ENCODE measurements around the gene CDK13.

DNA sequence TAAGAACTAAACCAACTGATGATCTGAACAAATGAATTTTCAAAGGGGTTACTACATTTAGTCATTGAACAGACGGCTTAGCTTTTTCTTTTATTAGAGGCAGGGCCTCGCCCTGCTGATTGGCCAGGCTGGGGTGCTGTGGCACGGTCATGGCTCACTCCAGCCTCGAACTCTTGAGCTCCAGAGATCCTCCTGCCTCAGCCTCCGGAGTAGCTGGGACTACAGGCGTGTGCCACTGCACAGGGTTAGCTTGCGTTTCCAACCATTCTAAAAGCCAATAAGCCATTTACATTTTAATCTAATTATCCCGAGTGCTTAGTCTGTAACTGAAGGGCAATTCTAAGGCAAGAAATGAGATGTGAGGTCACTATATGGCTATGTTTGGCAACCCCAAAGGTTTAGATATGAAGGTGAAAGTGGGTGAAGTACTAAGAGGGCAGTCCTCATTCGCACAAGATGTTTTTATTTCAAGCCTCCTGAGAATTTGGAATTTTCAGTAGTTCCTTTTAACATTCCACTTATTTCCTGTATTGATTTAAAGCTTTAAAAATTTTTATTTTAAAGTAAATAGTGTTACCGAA is 1.6 kb upstream of the CDK13 start:
- TF ChIP-seq, protein P1, sequence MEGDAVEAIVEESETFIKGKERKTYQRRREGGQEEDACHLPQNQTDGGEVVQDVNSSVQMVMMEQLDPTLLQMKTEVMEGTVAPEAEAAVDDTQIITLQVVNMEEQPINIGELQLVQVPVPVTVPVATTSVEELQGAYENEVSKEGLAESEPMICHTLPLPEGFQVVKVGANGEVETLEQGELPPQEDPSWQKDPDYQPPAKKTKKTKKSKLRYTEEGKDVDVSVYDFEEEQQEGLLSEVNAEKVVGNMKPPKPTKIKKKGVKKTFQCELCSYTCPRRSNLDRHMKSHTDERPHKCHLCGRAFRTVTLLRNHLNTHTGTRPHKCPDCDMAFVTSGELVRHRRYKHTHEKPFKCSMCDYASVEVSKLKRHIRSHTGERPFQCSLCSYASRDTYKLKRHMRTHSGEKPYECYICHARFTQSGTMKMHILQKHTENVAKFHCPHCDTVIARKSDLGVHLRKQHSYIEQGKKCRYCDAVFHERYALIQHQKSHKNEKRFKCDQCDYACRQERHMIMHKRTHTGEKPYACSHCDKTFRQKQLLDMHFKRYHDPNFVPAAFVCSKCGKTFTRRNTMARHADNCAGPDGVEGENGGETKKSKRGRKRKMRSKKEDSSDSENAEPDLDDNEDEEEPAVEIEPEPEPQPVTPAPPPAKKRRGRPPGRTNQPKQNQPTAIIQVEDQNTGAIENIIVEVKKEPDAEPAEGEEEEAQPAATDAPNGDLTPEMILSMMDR (IDR thresholded peaks at IDR 0.05) = no peak
- TF ChIP-seq POLR2A (IDR thresholded peaks at IDR 0.05) = no peak

All from breast epithelium (tissue), 3 donors.